H1 (cell line): ENCODE data around the gene SPTB. TPM values are rescaled to one million over a fixed set of nuclear protein-coding genes. Genes with fewer than 3 reads are reported as not detected.

Experiments
- CTCF ChIA-PET: fragments of 300-600 bp; sonication (Branson Sonifier 250); formaldehyde crosslinking; loops from one replicate; lab custom pipeline; 2021; ENCODE audit not compliant: partially characterized antibody; lab: Charles Lee
- POLR2A ChIA-PET: fragments of 300-600 bp; sonication (Branson Sonifier 250); formaldehyde crosslinking; loops from one replicate; lab custom pipeline; 2021; ENCODE audit warnings: inconsistent platforms; ENCODE audit not compliant: partially characterized antibody; lab: Charles Lee
- DNase-seq, 2 experiments: peaks; one replicate each; pipeline versions ENCODE4 v3.0.0 to v3.0.0-alpha.2; 2010 to 2022; ENCODE audit warnings: low spot score in 2 of 2, low read depth in 1 of 2, mixed read lengths in 1 of 2
- FAIRE-seq: peaks from 2 replicates; lab custom pipeline; 2011; peaks lifted over from hg19 to GRCh38; lab: Jason Lieb, UNC
- H2AFZ ChIP-seq: 2 replicates; pipeline ENCODE4 v1.8.1; 2012; ENCODE audit warnings: low read length, inconsistent platforms
- H2AK5ac ChIP-seq: 2 replicates; pipeline ENCODE4 v1.6.1; 2013; ENCODE audit warnings: low read depth, low read length
- H2BK120ac ChIP-seq: replicated peaks from 2 replicates; pipeline ENCODE3; 2013; ENCODE audit warnings: low read depth, low read length, inconsistent platforms
- H2BK12ac ChIP-seq: 2 replicates; pipeline ENCODE4 v1.6.1; 2013; ENCODE audit warnings: low read depth, low read length
- H2BK15ac ChIP-seq: 2 replicates; pipeline ENCODE4 v1.6.1; 2013; ENCODE audit warnings: low read length
- H2BK20ac ChIP-seq: 2 replicates; pipeline ENCODE4 v1.6.1; 2013; ENCODE audit warnings: low read length
- H2BK5ac ChIP-seq: 2 replicates; pipeline ENCODE4 v1.6.1; 2013; ENCODE audit warnings: low read depth, low read length
- H3K14ac ChIP-seq: 2 replicates; pipeline ENCODE4 v1.6.1; 2013; ENCODE audit warnings: inconsistent platforms; ENCODE audit not compliant: insufficient read length
- H3K18ac ChIP-seq: 2 replicates; pipeline ENCODE4 v1.6.1; 2013; ENCODE audit warnings: low read length; ENCODE audit errors: extremely low read depth
- H3K23ac ChIP-seq: 2 replicates; pipeline ENCODE4 v1.6.1; 2013; ENCODE audit warnings: inconsistent platforms; ENCODE audit not compliant: insufficient read length
- H3K23me2 ChIP-seq: 2 replicates; pipeline ENCODE4 v1.6.1; 2013; ENCODE audit warnings: low read depth, low read length
- H3K27ac ChIP-seq: 2 replicates; pipeline ENCODE4 v1.6.1; 2011; ENCODE audit warnings: low read depth, low read length, inconsistent platforms
- H3K27me3 ChIP-seq, 4 experiments: replicated peaks in 1 of 4; 1 replicate in 1 of 4; 2 replicates in 3 of 4; pipeline versions ENCODE4 v1.6.1 to v1.8.1; 2011 to 2013; ENCODE audit warnings: low read length in 3 of 4, mild to moderate bottlenecking in 3 of 4, inconsistent platforms in 2 of 4, mixed read lengths in 2 of 4, moderate library complexity in 1 of 4; ENCODE audit not compliant: control insufficient read depth in 3 of 4, insufficient read depth in 3 of 4; ENCODE audit errors: extremely low read depth in 1 of 4
- H3K36me3 ChIP-seq, 4 experiments: 2 replicates each; pipeline versions ENCODE4 v1.6.1 to v1.8.1; 2011 to 2013; ENCODE audit warnings: mild to moderate bottlenecking in 4 of 4, low read length in 3 of 4, moderate library complexity in 2 of 4, control low read depth in 1 of 4, inconsistent platforms in 1 of 4; ENCODE audit not compliant: insufficient read depth in 4 of 4, control insufficient read depth in 2 of 4
- H3K4ac ChIP-seq: replicated peaks from 2 replicates; pipeline ENCODE3; 2013; ENCODE audit warnings: low read length, low read depth, mixed read lengths, inconsistent platforms; ENCODE audit not compliant: insufficient read length
- H3K4me1 ChIP-seq, 4 experiments: replicated peaks in 1 of 4; 1 replicate in 1 of 4; 2 replicates in 3 of 4; pipeline versions ENCODE4 v1.6.1 to v1.8.1; 2011 to 2013; ENCODE audit warnings: low read length in 3 of 4, inconsistent platforms in 2 of 4, mixed read lengths in 1 of 4; ENCODE audit not compliant: insufficient read depth in 4 of 4, control insufficient read depth in 3 of 4
- H3K4me2 ChIP-seq, 2 experiments: 2 replicates each; pipeline versions ENCODE4 v1.6.1 to v1.8.1; 2011 to 2013; ENCODE audit warnings: low read depth in 2 of 2, low read length in 2 of 2, control low read depth in 1 of 2, inconsistent platforms in 1 of 2, mild to moderate bottlenecking in 1 of 2; ENCODE audit not compliant: insufficient read depth in 1 of 2
- H3K4me3 ChIP-seq, 4 experiments: fragments of 200-600, 300-600 bp in 1 of 4; sonication (generic), shearing (Covaris generic), sonication (Bioruptor Twin) in 1 of 4; 2 replicates each; pipeline versions ENCODE4 v1.5.1 to v1.8.1; 2011 to 2016; ENCODE audit warnings: low read length in 4 of 4, low read depth in 3 of 4, control low read depth in 2 of 4, inconsistent platforms in 2 of 4, mild to moderate bottlenecking in 2 of 4, mixed read lengths in 1 of 4, moderate library complexity in 1 of 4; ENCODE audit not compliant: insufficient read depth in 2 of 4; ENCODE audit errors: extremely low read depth in 1 of 4
- H3K56ac ChIP-seq: replicated peaks from 2 replicates; pipeline ENCODE3; 2013; ENCODE audit warnings: low read depth, mild to moderate bottlenecking, mixed read lengths, low read length, inconsistent platforms; ENCODE audit not compliant: insufficient read length
- H3K79me1 ChIP-seq: 2 replicates; pipeline ENCODE4 v1.6.1; 2013; ENCODE audit warnings: low read depth, low read length, control low read depth
- H3K79me2 ChIP-seq, 2 experiments: 2 replicates each; pipeline versions ENCODE4 v1.6.1 to v1.8.1; 2012 to 2013; ENCODE audit warnings: low read length in 2 of 2, mild to moderate bottlenecking in 2 of 2, inconsistent platforms in 1 of 2; ENCODE audit not compliant: insufficient read depth in 2 of 2, control insufficient read depth in 1 of 2
- H3K9ac ChIP-seq, 4 experiments: replicated peaks in 1 of 4; 1 replicate in 1 of 4; 2 replicates in 3 of 4; pipeline versions ENCODE4 v1.6.1 to v1.8.1; 2011 to 2013; ENCODE audit warnings: low read depth in 3 of 4, low read length in 3 of 4, control low read depth in 2 of 4, mild to moderate bottlenecking in 2 of 4, moderate library complexity in 2 of 4, inconsistent platforms in 1 of 4; ENCODE audit errors: extremely low read depth in 1 of 4
- H3K9me3 ChIP-seq, 2 experiments: 2 replicates each; pipeline versions ENCODE4 v1.6.1 to v1.8.1; 2012 to 2013; ENCODE audit warnings: mild to moderate bottlenecking in 2 of 2, moderate library complexity in 2 of 2, control low read depth in 1 of 2, inconsistent platforms in 1 of 2, low read depth in 1 of 2, low read length in 1 of 2, mixed read lengths in 1 of 2; ENCODE audit not compliant: insufficient read depth in 2 of 2
- H4K20me1 ChIP-seq, 2 experiments: replicated peaks in 1 of 2; 2 replicates each; pipeline versions ENCODE3 to v1.8.1; 2011 to 2013; ENCODE audit warnings: inconsistent platforms in 2 of 2, low read length in 2 of 2, mild to moderate bottlenecking in 1 of 2; ENCODE audit not compliant: insufficient read depth in 2 of 2, control insufficient read depth in 1 of 2
- H4K5ac ChIP-seq: 2 replicates; pipeline ENCODE4 v1.6.1; 2013; ENCODE audit warnings: low read length, low read depth, mixed read lengths, inconsistent platforms; ENCODE audit not compliant: insufficient read length
- H4K8ac ChIP-seq: 2 replicates; pipeline ENCODE4 v1.8.0; 2013; ENCODE audit warnings: mild to moderate bottlenecking, moderate library complexity, low read length, inconsistent platforms; ENCODE audit not compliant: insufficient read depth; ENCODE audit errors: extremely low read depth
- H4K91ac ChIP-seq: replicated peaks from 2 replicates; pipeline ENCODE3; 2013; ENCODE audit warnings: low read length, mixed read lengths, inconsistent platforms; ENCODE audit not compliant: insufficient read length
- BRCA1 ChIP-seq: IDR thresholded peaks from 2 replicates; pipeline ENCODE4 v1.6.1; 2012; ENCODE audit warnings: low read depth, low read length, improper control_type of control experiment
- CEBPB ChIP-seq: IDR thresholded peaks from 2 replicates; pipeline ENCODE4 v1.6.1; 2012; ENCODE audit warnings: low read depth, low read length
- CHD2 ChIP-seq: IDR thresholded peaks from 2 replicates; pipeline ENCODE4 v1.6.1; 2012; ENCODE audit warnings: low read length, improper control_type of control experiment
- CTBP2 ChIP-seq: IDR thresholded peaks from 2 replicates; pipeline ENCODE4 v1.7.0; 2011; ENCODE audit warnings: borderline replicate concordance, mild to moderate bottlenecking, moderate library complexity, mixed read lengths, low read length; ENCODE audit not compliant: insufficient read depth, insufficient read length
- GTF2F1 ChIP-seq: IDR thresholded peaks from 2 replicates; pipeline ENCODE4 v1.6.1; 2012; ENCODE audit warnings: low read depth, low read length, improper control_type of control experiment, borderline replicate concordance
- JUN ChIP-seq: IDR thresholded peaks from 2 replicates; pipeline ENCODE4 v1.6.1; 2011; ENCODE audit warnings: low read depth, mild to moderate bottlenecking, improper control_type of control experiment, low read length
- NANOG ChIP-seq: IDR thresholded peaks from 2 replicates; pipeline ENCODE4 v1.6.1; 2011; ENCODE audit warnings: low read length, low read depth, mild to moderate bottlenecking, inconsistent platforms; ENCODE audit not compliant: insufficient read depth, poor library complexity, severe bottlenecking
- POLR2AphosphoS5 ChIP-seq: IDR thresholded peaks from 2 replicates; pipeline ENCODE4 v1.6.1; 2011; ENCODE audit warnings: low read depth, low read length
- SUZ12 ChIP-seq: fragments of 200-600 bp; sonication (generic); IDR thresholded peaks from 2 replicates; pipeline ENCODE4 v1.6.1; 2012; ENCODE audit warnings: mild to moderate bottlenecking, inconsistent platforms, low read length, moderate library complexity, mixed read lengths
- WGBS, 2 experiments: shearing (Covaris generic) in 1 of 2; methylation state at CpG; one replicate each; pipeline versions ENCODE4 v1.1.6 to v1.1.7; 2013 to 2015; ENCODE audit warnings: low lambda C conversion rate in 2 of 2, mixed read lengths in 2 of 2, inconsistent platforms in 1 of 2, low coverage in 1 of 2, missing lambda C conversion rate in 1 of 2; ENCODE audit not compliant: insufficient replicate concordance in 2 of 2, insufficient coverage in 1 of 2, insufficient read length in 1 of 2; ENCODE audit errors: extremely low coverage in 1 of 2, missing lambda C conversion rate in 1 of 2; 5-methylcytosine and 5-hydroxymethylcytosine counted together
- polyA plus RNA-seq, 7 experiments: library from polyadenylated mRNA; depleted of rRNA in 3 of 7; stranded (reverse) in 5 of 7; unstranded in 2 of 7; fragments of >200 nt in 5 of 7; fragments of 200-250 nt in 2 of 7; gene quantifications; 1 replicate in 5 of 7; 2 replicates in 1 of 7; 4 replicates in 1 of 7; pipeline versions ENCODE4 v1.2.1 to v1.2.3, GENCODE V29; 2011 to 2013; ENCODE audit warnings: missing spikeins in 2 of 7, mixed read lengths in 2 of 7
- total RNA-seq: library from RNA; stranded (reverse); fragmentation: NEBNext Ultra II Directional; extraction: Animal tissue kit (Norgen Biotek cat#: 25700); gene quantifications from 2 replicates; pipeline ENCODE4 v1.2.1, GENCODE V29; 2021
- TF ChIP-seq, protein P1 (sequence below), 3 experiments: IDR thresholded peaks; 1 replicate in 2 of 3; 2 replicates in 1 of 3; pipeline versions ENCODE4 v1.5.1 to v1.6.1; 2011; ENCODE audit warnings: low read length in 3 of 3, mild to moderate bottlenecking in 3 of 3, inconsistent platforms in 2 of 3, low read depth in 1 of 3, moderate library complexity in 1 of 3; ENCODE audit not compliant: insufficient read depth in 1 of 3; ENCODE audit errors: control extremely low read depth in 1 of 3

SPTB gene
- total and polyA plus RNA-seq, 2 of the 8 experiments (the other 6 are each of a cell fraction or from before 2014, with no cell fraction given), result 0.30 to 2.4 TPM

DNA sequence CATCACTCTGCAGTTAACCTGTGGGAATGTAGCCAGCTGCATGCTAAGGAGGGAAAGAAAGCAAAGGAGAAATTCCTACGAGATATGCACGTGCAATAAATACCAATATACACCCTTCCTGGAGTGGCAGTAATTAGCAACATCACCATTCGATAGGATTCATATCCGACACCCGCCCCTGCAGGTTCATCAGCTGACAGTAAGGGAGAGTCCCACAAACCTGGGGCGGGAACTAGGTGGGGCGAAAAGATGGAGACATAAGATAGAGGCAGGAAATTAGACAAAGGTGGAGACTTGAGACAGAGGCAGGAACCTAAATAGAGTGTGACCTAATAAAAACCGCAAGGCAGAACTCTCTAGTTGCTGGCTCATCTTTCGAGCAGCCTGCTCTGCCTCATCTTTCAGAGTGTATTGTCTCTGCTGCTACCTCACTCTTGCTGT is 123.9 kb downstream of the SPTB start:
- H3K18ac ChIP-seq, result no peak overlapping the region
- no peak overlapping the region for H4K5ac ChIP-seq
- H3K23ac ChIP-seq, result no peak overlapping the region
- H3K14ac ChIP-seq, result no peak overlapping the region
- no peak overlapping the region for H3K56ac ChIP-seq
- no peaks in the 10 kb centered on the region for H3K36me3 ChIP-seq
- no peak overlapping the region for H2BK120ac ChIP-seq
- H2AFZ ChIP-seq, result no peak overlapping the region
- FAIRE-seq, result no peak
- H2BK5ac ChIP-seq, result no peak overlapping the region
- H2BK12ac ChIP-seq, result no peak overlapping the region
- H3K9me3 ChIP-seq, result no peaks in the 10 kb centered on the region
- no peak overlapping the region for H4K91ac ChIP-seq
- ChIA-PET POLR2A (interaction anchor here (0.8 to 1.3 kb wide), 2 partner anchors 9 to 11 kb away, joined by 3 to 5 read pairs; no protein-coding TSS in a partner anchor), CTCF (interaction anchor here (0.8 to 1.7 kb wide), 3 partner anchors 9 to 19 kb away, joined by 3 to 5 read pairs (median 4); no protein-coding TSS in a partner anchor)
- H3K79me2 ChIP-seq, result no peaks in the 10 kb centered on the region
- H3K4me3 ChIP-seq, result no peak overlapping the region
- H4K20me1 ChIP-seq, result no peaks in the 10 kb centered on the region
- H3K27ac ChIP-seq, result no peak overlapping the region
- no peak overlapping the region for H3K4ac ChIP-seq
- 87% methylated on average over 9 of the region's 9 CpGs; no CpG with 5 or more reads in 1 of the 2 experiments for WGBS, 2 experiments
- TF ChIP-seq NANOG (no peak), JUN (no peak), POLR2AphosphoS5 (no peak), CEBPB (no peak), SUZ12 (no peak), CHD2 (no peak), BRCA1 (no peak), GTF2F1 (no peak), CTBP2 (no peak)
- TF ChIP-seq, protein P1, sequence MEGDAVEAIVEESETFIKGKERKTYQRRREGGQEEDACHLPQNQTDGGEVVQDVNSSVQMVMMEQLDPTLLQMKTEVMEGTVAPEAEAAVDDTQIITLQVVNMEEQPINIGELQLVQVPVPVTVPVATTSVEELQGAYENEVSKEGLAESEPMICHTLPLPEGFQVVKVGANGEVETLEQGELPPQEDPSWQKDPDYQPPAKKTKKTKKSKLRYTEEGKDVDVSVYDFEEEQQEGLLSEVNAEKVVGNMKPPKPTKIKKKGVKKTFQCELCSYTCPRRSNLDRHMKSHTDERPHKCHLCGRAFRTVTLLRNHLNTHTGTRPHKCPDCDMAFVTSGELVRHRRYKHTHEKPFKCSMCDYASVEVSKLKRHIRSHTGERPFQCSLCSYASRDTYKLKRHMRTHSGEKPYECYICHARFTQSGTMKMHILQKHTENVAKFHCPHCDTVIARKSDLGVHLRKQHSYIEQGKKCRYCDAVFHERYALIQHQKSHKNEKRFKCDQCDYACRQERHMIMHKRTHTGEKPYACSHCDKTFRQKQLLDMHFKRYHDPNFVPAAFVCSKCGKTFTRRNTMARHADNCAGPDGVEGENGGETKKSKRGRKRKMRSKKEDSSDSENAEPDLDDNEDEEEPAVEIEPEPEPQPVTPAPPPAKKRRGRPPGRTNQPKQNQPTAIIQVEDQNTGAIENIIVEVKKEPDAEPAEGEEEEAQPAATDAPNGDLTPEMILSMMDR (IDR thresholded peaks at IDR 0.05; ENCODE audit: control extremely low read depth in 1 of 3, insufficient read depth in 1 of 3, low read depth in 1 of 3, low read length in 3 of 3), result no peak
- H3K9ac ChIP-seq, result no peak overlapping the region
- H2BK15ac ChIP-seq, result no peak overlapping the region
- no peak overlapping the region for H2BK20ac ChIP-seq
- H3K23me2 ChIP-seq, result no peaks in the 10 kb centered on the region
- H3K4me1 ChIP-seq, result peaks cover 0 to 11% (median 4%) of the 10 kb centered on the region in 4 experiments; a peak in 6 of 7 replicates
- DNase-seq, result no peak
- no peaks in the 10 kb centered on the region for H3K79me1 ChIP-seq
- H3K27me3 ChIP-seq, result no peaks in the 10 kb centered on the region; a peak in 1 of 7 replicates
- no peak overlapping the region for H3K4me2 ChIP-seq
- H4K8ac ChIP-seq, result no peak overlapping the region
- H2AK5ac ChIP-seq, result no peak overlapping the region
